Thyroid gland (tissue), 4 donors: Measurements from ENCODE around the gene PDCD11.
"Not testable (repeated sequence)": the region's sequence is repeated elsewhere in the genome, so short reads cannot be mapped to it uniquely, and the experiment has no call there.

Source experiments
- POLR2A ChIP-seq, 2 donors: fragments of 450-650 bp; IDR thresholded peaks; one replicate each; pipeline ENCODE4 v1.6.1; 2017; ENCODE audit warnings: antibody characterized with exemption in 2 of 2, mild to moderate bottlenecking in 2 of 2, moderate library complexity in 1 of 2
- TF ChIP-seq, protein P1 (sequence below), 6 experiments: fragments of 200-600 bp in 3 of 6; fragments of 450-650 bp in 3 of 6; sonication (generic) in 3 of 6; IDR thresholded peaks; one replicate each; pipeline ENCODE4 v1.5.1; 2016 to 2019; ENCODE audit warnings: antibody characterized with exemption in 6 of 6, mild to moderate bottlenecking in 2 of 6, inconsistent platforms in 1 of 6, moderate library complexity in 1 of 6

DNA sequence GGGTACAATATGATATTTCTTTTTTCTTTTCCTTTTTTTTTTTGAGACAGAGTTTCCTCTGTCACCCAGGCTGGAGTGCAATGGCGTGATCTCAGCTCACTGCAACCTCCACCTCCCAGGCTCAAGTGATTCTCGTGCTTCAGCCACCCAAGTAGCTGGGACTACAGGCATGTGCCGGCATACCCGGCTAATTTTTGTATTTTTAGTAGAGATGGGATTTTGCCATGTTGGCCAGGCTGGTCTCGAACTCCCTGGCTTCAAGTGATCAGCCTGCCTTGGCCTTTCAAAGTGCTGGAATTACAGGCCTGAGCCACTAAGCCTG, 20.7 kb downstream of the PDCD11 start:
- TF ChIP-seq, protein P1, sequence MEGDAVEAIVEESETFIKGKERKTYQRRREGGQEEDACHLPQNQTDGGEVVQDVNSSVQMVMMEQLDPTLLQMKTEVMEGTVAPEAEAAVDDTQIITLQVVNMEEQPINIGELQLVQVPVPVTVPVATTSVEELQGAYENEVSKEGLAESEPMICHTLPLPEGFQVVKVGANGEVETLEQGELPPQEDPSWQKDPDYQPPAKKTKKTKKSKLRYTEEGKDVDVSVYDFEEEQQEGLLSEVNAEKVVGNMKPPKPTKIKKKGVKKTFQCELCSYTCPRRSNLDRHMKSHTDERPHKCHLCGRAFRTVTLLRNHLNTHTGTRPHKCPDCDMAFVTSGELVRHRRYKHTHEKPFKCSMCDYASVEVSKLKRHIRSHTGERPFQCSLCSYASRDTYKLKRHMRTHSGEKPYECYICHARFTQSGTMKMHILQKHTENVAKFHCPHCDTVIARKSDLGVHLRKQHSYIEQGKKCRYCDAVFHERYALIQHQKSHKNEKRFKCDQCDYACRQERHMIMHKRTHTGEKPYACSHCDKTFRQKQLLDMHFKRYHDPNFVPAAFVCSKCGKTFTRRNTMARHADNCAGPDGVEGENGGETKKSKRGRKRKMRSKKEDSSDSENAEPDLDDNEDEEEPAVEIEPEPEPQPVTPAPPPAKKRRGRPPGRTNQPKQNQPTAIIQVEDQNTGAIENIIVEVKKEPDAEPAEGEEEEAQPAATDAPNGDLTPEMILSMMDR (IDR thresholded peaks at IDR 0.05): not testable (repeated sequence)
- not testable (repeated sequence) for TF ChIP-seq POLR2A (IDR thresholded peaks at IDR 0.05)
